ENCODE results near the gene NANOS1. TPM values are rescaled to one million over a fixed set of nuclear protein-coding genes. Genes with fewer than 3 reads are reported as not detected.

Gene NANOS1
- total RNA-seq, 2 experiments from 2014 or later, result 3.6 to 7.5 TPM

DNA sequence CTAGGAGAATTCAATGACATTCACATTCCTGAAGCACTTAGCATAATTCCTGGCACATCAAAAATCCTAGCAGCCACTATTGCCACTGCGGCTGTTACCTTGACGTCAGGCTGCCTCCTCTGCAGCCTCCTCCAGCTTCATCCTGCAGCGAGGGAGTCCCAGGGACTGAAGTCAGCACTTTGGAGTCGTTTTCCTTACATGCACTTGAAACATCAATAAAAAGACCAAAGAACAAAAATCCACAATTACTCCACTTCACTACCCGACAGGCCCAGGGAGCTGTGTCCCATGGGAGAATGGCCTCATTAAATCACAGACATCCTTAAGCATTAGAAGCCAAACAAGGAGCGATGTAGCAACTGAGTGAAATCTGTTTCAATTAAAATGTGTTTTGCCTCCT, 48.6 kb upstream of the NANOS1 start:
- POLR2A ChIA-PET, result interaction anchor here (0.7 kb wide), 1 partner anchor 15 kb away, joined by 6 read pairs; no protein-coding TSS in a partner anchor

DNA sequence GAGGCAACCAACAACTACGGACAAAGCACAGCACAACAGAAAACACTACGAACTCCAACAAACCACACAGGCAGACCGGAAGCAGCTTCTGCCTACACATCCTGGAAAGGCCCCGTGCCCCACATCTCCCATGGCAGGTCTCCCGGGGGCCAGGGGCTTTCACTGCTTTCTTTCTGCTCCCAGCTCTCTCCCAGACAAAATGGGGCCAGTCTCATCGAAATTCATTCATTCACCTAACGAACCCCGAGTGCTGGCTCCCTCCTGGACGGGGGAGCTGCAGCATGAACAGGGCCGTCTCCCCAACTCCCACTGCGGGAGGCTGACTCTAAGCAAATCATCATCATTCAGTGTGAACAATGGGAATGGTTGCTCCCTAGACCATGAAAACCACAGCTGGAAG, 47.6 kb upstream of the NANOS1 start:
- H4K20me1 ChIP-seq (ENCODE audit: insufficient read depth, low read length), result no peaks in the 10 kb centered on the region
- TF ChIP-seq CTCF (conservative IDR thresholded peaks at IDR 0.05; ENCODE audit: low read length), result no peak
- TF ChIP-seq EZH2phosphoT487 (IDR thresholded peaks at IDR 0.05; ENCODE audit: borderline replicate concordance, low read depth, low read length), result no peak
- no peaks in the 10 kb centered on the region for H3K9me2 ChIP-seq (ENCODE audit: insufficient read depth, low read length)
- DNase-seq (ENCODE audit: low spot score), result no peak
- ChIA-PET CTCF (ENCODE audit: unreplicated experiment) (interaction anchor here (0.9 kb wide), 1 partner anchor 13 kb away, joined by 4 read pairs; no protein-coding TSS in a partner anchor), POLR2A (interaction anchor here (0.6 kb wide), 1 partner anchor 43 kb away, joined by 6 read pairs; no protein-coding TSS in a partner anchor)
- H3K4me2 ChIP-seq (ENCODE audit: low read length), result no peak overlapping the region
- H3K9me3 ChIP-seq (ENCODE audit: low read length), result no peaks in the 10 kb centered on the region
- no peak overlapping the region for H2AFZ ChIP-seq (ENCODE audit: low read length)
- no peaks in the 10 kb centered on the region for H3K79me2 ChIP-seq (ENCODE audit: insufficient read depth, low read depth, low read length)
- no peak overlapping the region for H3K27ac ChIP-seq (ENCODE audit: low read depth, low read length, poor library complexity, severe bottlenecking)
- H3K4me3 ChIP-seq (ENCODE audit: low read depth, low read length, poor library complexity, severe bottlenecking), result no peak overlapping the region
- no peaks in the 10 kb centered on the region for H3K4me1 ChIP-seq (ENCODE audit: insufficient read depth, low read length, poor library complexity, severe bottlenecking)
- no TSS peak for BruUV-seq (replicated peaks)
- H3K36me3 ChIP-seq (ENCODE audit: insufficient read depth, low read length), result no peaks in the 10 kb centered on the region
- intact Hi-C loops (cut with micrococcal nuclease; ENCODE audit: unreplicated experiment), result no loop called here

More for the DNA sequence above, 48.6 kb upstream of the NANOS1 start:
- CTCF ChIA-PET (ENCODE audit: unreplicated experiment), result no interaction called here
- H3K9me3 ChIP-seq (ENCODE audit: low read length), result no peaks in the 10 kb centered on the region
- H3K79me2 ChIP-seq (ENCODE audit: insufficient read depth, low read depth, low read length), result no peaks in the 10 kb centered on the region
- H3K4me2 ChIP-seq (ENCODE audit: low read length), result no peak overlapping the region
- no peaks in the 10 kb centered on the region for H4K20me1 ChIP-seq (ENCODE audit: insufficient read depth, low read length)
- no peaks in the 10 kb centered on the region for H3K9me2 ChIP-seq (ENCODE audit: insufficient read depth, low read length)
- BruUV-seq (replicated peaks), result no TSS peak
- TF ChIP-seq EZH2phosphoT487 (IDR thresholded peaks at IDR 0.05; ENCODE audit: borderline replicate concordance, low read depth, low read length) (no peak), CTCF (conservative IDR thresholded peaks at IDR 0.05; ENCODE audit: low read length) (no peak)
- DNase-seq (ENCODE audit: low spot score), result no peak
- no peaks in the 10 kb centered on the region for H3K36me3 ChIP-seq (ENCODE audit: insufficient read depth, low read length)
- H2AFZ ChIP-seq (ENCODE audit: low read length), result no peak overlapping the region
- no peaks in the 10 kb centered on the region for H3K4me1 ChIP-seq (ENCODE audit: insufficient read depth, low read length, poor library complexity, severe bottlenecking)
- intact Hi-C loops (cut with micrococcal nuclease; ENCODE audit: unreplicated experiment), result no loop called here
- H3K4me3 ChIP-seq (ENCODE audit: low read depth, low read length, poor library complexity, severe bottlenecking), result no peak overlapping the region
- no peak overlapping the region for H3K27ac ChIP-seq (ENCODE audit: low read depth, low read length, poor library complexity, severe bottlenecking)

DNA sequence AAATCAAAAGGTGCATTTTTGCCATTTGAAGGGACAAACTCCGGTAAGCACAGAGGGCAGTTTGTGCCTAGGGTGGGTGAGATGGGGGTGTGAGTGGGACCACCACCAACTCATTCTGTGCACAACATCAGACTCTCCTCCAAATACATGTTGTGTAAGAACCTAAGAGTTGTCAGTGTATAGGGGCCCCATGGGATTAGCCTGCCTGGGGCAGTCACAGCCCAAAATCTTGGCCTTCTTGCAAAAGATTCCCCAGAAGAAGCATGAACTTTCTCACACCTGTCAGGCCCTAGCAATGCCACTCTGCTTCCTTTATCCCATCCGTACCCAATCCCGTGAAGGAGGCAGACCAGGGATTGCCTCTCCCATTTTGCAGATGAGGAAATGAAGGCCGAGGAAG, 47.1 kb upstream of the NANOS1 start:
- no peak overlapping the region for H3K4me2 ChIP-seq (ENCODE audit: low read length)
- H3K36me3 ChIP-seq (ENCODE audit: insufficient read depth, low read length), result no peaks in the 10 kb centered on the region
- H2AFZ ChIP-seq (ENCODE audit: low read length), result no peak overlapping the region
- H3K9me2 ChIP-seq (ENCODE audit: insufficient read depth, low read length), result no peaks in the 10 kb centered on the region
- BruUV-seq (replicated peaks), result no TSS peak
- H4K20me1 ChIP-seq (ENCODE audit: insufficient read depth, low read length), result no peaks in the 10 kb centered on the region
- POLR2A ChIA-PET, result interaction anchor here (0.6 kb wide), 1 partner anchor 44 kb away, joined by 6 read pairs; no protein-coding TSS in a partner anchor
- DNase-seq (ENCODE audit: low spot score), result no peak
- intact Hi-C loops (cut with micrococcal nuclease; ENCODE audit: unreplicated experiment), result no loop called here
- H3K27ac ChIP-seq (ENCODE audit: low read depth, low read length, poor library complexity, severe bottlenecking), result no peak overlapping the region
- TF ChIP-seq EZH2phosphoT487 (IDR thresholded peaks at IDR 0.05; ENCODE audit: borderline replicate concordance, low read depth, low read length) (no peak), CTCF (conservative IDR thresholded peaks at IDR 0.05; ENCODE audit: low read length) (no peak)
- H3K4me1 ChIP-seq (ENCODE audit: insufficient read depth, low read length, poor library complexity, severe bottlenecking), result no peaks in the 10 kb centered on the region
- no peaks in the 10 kb centered on the region for H3K79me2 ChIP-seq (ENCODE audit: insufficient read depth, low read depth, low read length)
- CTCF ChIA-PET (ENCODE audit: unreplicated experiment), result interaction anchor here (0.9 kb wide), 1 partner anchor 13 kb away, joined by 4 read pairs; no protein-coding TSS in a partner anchor
- H3K4me3 ChIP-seq (ENCODE audit: low read depth, low read length, poor library complexity, severe bottlenecking), result no peak overlapping the region
- no peaks in the 10 kb centered on the region for H3K9me3 ChIP-seq (ENCODE audit: low read length)

Data from OCI-LY7 (cell line).